HuH-7 (cell line): Measurements from ENCODE around the gene TSHZ1.

Source experiments
- DNase-seq: peaks from one replicate; pipeline ENCODE4 v3.0.0; 2011; ENCODE audit warnings: low spot score

The TSHZ1 gene

DNA sequence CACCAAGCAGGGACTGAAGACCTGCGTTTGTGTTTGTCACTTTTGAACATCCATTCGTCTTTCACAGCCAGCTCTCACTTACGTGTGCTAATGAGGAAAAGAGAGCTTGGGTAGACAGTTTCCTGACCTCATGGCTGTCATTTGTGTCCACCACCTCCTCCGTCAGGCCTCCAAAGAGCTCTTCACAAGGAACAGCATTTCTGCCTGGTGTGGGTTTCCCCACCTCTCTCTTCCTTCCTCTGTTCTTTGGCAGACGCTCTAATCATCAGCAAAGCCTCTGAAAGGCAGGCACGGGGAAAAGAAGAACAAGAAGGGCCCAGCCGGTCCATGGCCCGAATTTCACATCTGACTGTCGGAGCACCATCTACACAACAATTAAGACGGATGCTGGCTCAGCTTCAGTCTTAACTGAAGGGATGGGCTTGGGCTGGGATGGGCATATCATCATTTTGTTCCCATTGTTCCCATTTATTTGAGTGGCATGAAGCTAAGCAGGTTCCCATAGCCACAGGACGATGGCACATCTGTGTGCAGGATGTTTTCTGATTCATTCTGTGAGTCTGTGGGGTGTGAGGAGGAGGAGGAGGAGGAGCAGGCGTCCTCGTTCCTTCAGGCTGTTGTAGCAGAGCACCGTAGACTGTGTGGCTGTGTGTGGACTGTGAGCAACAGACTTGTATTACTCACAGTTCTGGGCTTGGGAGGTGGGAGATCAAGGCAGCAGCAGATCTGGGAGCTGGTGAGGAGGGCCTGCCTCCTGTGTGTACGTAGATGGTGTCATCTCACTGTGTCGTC is 66.4 kb downstream of the TSHZ1 start:
- DNase-seq: no peak

DNA sequence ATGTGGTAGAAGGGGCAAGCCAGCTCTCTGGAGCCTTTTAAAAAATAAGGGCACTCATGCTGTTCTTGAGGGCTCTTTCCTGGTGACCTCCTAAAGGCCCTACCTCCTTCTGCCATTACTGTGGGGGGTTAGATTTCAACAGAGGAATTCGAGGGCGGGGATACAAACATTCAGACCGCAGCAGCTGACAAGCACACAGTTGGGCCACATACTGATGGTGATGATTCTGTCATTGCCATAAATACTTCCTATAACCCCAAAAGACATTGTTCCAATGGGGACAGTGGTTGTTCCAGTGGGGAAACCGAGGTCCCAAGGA is 67.0 kb downstream of the TSHZ1 start:
- DNase-seq: no peak

DNA sequence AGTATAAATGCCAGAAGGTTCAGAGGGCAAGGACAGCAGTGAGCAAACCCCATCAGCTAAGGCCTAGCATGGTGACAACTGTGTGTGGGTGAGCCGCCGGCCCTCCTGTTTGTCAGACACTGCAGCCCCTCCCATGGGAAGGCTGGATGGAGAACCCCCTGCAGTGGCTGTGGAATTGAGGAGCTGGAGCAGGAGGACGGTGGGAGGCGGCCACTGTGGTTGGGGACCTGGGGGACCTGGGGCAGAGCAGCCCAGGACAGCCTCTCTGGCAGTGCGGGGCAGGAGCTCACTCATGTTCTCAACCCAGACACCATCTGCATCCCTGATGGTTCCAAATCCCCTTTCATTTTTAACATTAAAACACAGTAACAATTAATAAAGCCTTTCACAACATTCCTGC is 68.8 kb downstream of the TSHZ1 start:
- DNase-seq: no peak

DNA sequence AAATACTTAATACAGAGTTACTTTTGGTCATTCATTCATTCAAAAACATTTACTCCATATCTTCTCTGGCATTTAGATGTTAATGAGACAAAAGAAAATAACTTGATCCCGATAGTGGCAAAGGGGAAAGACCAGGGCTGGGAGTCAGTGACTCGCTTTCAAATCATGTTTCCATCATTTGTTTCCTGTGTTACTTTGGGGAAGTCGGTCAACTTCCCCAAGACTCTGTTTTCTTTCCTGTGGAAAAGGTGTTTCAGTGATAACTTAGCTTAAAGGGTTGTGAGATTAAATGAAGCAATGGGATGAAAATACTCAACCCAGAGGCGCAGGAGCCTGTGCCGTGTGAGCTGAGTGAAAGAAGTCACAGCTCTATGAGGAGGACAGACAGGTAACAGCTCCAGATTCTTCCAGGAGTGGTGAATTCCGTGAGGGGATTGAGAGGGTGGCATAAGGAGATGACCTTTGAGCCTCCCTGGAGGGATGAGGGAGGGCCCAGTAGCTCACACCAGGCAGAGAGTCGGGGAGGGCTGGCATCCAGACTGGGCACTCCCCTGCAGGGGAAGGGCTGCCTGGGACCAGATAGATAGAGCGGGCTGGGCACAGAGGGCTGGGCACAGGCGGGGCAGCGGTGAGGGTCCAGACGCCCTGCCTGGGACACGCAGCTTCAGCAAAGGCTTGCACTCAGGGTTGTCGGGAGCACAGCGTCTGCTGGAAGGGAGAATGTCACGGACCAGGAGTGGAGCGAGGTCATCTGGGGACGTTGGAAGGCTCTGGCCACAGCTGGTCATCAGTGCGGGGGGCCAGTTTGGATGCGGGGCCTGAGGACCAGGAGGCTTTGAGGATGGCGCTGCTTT is 70.1 kb downstream of the TSHZ1 start:
- no peak for DNase-seq

DNA sequence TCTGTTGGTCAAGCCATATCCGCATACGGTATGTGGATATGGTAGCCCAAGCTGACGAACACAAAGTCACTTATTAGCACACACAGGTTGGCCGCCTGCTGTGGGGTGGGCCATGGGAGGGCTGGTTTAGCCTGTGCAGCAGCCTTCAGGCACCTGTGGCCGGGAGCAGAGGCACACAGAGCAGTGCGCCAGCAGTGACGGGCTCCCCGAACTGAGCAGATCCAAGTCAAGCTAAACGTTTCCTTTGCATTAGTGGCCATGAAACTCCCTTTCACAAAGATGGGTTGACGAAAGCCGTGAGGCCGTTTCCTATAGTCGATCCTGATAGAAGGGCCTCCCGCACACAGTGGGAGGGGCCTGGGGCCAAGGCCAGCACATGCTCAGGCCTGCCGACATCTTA is 72.1 kb downstream of the TSHZ1 start:
- no peak for DNase-seq

DNA sequence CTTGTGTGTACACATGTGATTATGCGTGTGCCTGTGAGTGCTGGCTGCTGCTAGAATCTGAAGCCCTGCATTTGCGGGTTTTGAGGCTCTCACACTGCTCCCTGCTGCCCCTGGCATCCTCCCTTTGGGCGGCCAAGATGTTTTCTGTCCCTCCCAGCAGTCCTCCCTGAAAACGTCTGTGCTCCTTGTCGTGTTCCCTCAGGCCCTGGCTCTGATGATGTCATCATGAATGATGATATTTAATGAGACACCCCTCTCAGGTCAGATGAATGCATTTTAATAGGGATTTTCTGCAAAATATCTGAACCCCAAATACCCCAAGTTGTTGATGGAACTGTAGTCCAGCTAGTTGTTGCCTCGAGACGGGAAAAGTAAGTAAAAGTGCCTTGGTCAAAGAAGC is 73.1 kb downstream of the TSHZ1 start:
- DNase-seq: no peak

DNA sequence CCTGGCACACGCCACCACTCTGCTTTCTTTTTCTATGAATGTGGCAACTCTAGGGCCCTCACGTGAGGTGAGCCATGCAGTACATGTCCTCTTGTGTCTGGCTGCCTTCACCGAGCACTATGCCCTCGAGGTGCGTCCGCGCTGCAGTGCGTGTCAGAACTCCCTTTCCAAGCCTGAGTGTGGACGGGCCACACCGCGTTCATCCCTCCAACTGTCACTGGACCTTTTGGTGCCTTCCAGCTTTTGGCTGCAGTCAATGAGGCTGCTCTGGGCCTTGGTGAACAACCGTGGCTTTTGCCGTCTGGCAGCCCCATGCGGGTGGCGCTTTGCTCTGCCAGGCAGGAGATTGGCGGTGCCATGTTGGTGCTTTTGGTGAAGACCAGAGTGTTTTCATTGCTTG is 74.0 kb downstream of the TSHZ1 start:
- no peak for DNase-seq

DNA sequence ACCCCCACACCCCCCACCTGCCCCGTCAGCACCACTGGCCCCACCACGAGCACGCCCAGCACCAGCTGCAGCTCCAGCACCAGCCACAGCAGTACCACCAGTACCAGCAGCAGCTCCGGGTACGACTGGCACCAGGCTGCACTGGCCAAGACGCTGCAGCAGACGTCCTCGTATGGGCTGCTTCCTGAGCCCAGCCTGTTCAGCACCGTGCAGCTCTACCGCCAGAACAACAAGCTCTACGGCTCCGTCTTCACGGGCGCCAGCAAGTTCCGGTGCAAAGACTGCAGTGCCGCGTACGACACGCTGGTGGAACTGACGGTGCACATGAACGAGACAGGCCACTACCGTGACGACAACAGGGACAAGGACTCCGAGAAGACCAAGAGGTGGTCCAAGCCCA is 75.3 kb downstream of the TSHZ1 start:
- DNase-seq: no peak

DNA sequence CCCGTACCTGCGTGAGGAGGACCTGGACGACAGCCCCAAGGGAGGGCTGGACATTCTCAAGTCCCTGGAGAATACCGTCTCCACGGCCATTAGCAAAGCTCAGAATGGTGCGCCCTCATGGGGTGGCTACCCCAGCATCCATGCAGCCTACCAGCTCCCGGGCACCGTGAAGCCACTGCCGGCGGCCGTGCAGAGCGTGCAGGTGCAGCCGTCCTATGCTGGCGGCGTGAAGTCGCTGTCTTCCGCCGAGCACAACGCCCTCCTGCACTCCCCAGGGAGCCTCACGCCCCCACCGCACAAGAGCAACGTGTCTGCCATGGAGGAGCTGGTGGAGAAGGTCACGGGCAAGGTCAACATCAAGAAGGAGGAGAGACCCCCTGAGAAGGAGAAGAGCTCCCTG is 76.4 kb downstream of the TSHZ1 start:
- DNase-seq: no peak

DNA sequence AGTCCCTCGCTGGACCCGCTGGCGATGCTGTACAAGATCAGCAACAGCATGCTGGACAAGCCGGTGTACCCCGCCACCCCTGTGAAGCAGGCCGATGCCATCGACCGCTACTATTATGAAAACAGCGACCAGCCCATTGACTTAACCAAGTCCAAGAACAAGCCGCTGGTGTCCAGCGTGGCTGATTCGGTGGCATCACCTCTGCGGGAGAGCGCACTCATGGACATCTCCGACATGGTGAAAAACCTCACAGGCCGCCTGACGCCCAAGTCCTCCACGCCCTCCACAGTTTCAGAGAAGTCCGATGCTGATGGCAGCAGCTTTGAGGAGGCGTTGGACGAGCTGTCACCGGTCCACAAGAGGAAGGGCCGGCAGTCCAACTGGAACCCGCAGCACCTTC is 77.1 kb downstream of the TSHZ1 start:
- DNase-seq: no peak

DNA sequence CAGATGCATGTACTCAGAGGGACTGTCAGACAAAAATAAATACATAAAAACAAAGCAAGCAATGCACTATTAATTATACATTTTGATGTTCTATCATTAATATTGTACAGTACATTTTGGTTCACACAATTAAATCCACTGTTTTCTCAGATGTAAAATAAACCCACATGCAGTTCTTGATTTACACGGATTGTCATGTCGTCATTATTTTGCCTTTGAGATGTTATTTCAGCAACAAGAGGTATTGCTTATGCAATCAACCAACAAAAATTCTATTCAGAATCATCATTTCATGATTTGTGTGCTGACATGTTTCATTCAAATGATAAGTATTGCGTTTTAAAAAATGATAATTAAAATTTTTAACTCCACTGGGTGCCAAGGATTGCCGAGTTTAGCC is 79.2 kb downstream of the TSHZ1 start:
- no peak for DNase-seq

DNA sequence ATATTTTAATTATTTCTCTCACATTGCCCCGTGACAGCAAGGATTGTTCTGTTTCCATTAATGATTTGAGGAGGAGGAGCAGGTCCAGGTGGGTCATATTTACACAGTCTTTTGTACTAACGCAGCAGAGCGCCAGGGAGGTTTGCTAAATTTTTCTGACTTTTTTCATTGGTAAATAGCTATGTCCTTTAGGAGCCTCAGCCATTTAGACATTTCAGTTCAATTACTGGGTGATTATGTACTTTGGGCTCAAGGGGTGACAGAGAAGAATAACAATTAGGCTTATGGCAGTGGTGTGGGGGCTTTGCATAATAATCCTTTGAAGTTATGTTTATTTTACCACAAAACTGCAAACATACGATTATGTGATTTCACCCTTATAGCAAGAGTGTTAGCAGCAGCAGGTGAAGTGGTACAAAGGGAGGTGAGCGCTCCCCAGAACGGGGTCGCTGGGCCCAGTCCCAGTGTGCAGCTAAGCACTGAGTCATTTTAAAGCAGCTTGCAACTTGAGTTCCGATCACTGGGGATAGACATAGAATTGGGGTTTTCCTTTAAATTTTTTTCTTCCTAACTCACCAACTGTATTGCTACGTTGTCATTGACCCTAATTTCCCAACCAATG is 80.3 kb downstream of the TSHZ1 start:
- no peak for DNase-seq

DNA sequence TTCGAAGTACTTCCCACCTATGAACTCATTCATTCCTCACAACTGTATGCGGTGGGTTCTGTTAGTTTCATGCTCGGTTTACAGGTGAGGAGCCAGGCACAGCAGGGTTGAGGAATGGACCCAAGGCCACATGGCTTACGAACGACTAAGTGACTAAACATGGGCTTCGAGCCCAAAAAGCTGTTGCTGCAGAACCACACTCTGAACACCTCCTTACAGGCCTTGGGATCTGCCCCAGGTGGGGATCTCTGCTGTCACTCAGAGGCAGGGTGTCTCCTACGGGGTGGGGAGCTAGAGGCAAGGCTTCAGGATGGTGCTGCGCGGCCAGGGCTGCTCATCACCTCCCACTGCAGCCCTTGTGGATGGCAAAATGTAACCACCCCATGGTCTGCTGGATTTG is 80.9 kb downstream of the TSHZ1 start:
- DNase-seq: no peak

DNA sequence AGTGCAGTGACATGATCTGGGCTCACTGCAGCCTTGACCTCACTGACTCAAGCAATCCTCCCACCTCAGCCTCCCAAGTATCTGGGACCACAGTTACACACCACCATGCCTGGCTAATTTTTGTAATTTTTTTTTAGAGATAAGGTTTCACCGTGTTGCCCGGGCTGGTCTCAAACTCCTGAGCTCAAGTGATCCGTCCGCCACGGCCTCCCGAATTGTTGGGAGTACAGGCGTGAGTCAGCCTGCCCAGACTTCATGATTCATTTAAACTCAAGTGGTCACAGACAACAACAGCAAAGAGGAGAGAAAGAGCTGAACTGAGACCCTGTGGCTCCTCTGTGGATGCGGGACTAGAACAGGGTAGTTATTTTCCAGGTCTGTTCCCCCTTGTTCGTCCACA is 83.0 kb downstream of the TSHZ1 start:
- no peak for DNase-seq

DNA sequence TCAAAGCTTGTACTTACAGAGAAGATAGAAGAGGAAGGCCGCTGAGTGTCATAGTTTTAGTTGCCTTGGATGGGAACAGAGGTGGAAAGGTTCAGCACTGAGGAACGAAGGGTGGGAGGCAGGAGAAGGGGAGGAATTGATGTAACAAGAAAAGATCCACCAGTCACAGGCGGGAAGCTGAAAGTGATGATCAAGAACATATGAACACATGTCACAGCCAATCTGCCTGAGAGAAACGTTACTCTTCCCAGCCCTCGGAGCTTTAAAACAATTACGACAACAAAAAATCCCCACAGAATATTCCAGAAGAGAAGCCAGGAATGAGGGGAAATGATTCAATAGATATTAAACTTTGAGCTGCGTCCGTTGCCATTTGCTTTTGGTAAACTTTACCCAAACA is 87.1 kb downstream of the TSHZ1 start:
- no peak for DNase-seq

DNA sequence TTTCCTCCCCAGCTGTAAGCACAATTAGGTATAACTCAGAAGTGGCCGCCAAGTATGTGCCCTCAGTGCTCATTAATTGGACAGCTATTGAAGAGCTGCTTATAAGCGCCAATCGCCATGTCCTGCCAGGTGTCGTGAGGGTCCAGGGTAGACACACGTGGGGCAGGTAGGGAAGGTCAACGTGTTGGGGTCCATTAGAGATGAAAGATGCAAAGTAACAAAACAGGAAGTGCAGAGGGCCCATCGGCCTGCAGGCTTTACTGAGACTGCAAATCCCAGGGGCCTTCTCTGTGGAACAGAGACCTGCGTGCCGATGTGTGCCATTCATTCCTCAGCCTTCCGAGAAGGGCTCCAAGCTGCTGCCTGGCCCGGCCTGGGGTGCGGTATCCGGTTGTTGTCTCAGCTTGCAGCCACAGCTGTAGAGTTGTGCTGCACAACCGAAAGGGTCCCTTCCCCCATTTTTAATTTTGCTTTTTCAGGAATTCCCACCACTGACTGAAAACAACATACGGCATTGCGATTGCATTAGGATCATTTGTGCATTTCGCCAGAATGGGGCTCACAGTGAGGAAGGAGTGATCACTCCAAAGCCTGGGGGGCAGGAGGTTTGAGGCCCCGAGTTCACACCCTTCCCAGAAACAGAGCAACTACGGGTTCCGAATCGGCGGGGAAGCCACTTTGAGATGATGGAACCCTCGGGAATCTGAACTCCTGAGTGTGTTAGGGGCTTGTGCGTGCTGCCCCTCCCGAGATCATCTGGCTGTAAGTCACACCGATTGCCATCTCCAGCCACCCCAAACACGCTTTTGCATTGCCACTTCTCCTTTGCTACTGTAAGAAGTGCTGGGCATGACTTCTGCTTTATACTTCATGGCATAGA is 94.3 kb downstream of the TSHZ1 start:
- no peak for DNase-seq

DNA sequence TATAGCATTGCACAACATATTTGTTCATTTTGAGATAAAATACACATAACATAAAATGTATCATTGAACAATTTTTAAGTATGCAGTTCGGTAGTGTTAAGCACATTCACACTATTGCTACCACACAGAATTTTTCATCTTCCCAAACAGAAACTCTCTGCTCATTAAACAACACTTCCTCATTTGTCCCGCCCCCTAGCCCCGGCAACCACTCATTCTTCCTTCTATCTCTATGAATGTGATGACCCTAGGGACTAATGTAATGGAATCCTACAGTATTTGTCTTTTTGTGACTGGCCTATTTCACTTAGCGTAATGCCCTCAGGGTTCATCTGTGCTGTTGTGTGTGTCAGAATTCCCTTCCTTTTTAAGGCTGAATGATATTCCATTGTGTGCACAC is 95.4 kb downstream of the TSHZ1 start:
- no peak for DNase-seq

DNA sequence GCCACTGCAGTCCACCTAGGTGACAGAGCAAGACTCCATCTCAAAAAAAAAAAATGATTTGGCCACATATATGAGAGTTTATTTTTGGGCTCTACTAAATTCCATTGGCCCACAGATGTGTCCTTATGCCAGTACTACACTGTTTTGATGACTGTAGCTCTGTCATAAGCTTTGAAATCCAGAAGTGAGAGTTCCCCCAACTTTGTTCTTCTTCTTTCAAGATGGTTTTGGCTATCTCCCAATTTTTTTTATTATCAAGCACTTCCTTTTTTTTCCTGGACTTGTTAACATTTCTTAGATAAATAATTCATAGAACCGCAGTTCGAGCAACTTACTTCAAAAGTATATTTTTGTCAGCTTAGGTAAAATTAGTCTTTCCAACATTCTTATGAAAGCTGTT is 96.9 kb downstream of the TSHZ1 start:
- DNase-seq: no peak

DNA sequence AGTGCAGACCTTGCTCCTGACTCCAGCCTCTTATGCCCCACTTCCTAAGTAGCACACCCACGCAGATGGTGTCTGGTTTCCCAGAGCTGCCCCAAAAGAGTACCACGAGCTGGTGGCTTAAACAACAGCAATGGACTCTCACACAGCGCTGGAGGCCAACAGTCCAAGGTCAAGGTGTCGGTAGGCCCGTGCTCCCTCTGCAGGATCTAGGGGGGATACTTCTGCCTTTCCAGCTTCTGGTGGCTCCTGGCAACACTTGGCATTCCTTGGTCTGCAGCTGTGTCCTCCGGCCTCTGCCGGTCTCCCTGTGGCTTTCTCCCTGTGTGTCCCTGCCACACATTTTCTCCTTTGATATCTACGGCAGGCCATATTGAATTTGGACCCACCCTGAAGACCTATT is 99.0 kb downstream of the TSHZ1 start:
- no peak for DNase-seq

DNA sequence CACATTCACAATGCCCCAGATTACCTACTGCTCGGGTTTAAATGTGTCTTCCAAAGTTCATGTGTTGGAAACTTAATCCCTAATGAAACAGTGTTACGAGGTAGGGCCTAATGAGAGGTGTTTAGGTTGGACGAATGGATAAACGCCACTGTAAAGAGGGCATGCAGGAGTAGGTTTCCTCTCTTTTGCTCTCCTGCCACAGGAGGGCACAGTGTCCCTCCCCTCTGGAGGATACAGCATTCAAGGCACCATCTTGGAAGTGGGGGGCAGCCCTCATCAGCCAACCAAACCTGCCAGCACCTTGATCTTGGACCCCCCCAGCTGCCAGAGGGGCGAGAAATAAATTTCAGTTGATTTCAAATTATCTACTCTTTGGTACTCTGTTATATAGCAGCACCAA is 103.5 kb downstream of the TSHZ1 start:
- no peak for DNase-seq

DNA sequence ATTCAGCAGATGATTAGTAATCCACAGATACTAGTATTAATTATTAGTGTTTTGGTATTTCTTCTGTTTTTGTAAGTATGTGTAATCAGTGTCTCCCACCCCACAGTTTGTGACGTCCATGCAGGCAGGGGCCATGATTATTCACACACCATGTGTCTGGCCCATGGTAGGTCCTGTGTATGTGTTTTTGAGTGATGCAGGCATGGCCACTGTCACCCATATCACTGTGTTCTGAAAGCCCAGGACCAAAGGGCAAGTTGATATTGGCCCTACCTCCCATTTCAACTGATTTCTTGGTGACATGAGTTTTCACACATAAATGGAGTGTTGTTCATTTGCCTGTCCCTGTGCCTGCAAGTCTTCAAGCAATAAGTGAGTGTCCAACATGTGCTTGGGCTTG is 104.0 kb downstream of the TSHZ1 start:
- no peak for DNase-seq

DNA sequence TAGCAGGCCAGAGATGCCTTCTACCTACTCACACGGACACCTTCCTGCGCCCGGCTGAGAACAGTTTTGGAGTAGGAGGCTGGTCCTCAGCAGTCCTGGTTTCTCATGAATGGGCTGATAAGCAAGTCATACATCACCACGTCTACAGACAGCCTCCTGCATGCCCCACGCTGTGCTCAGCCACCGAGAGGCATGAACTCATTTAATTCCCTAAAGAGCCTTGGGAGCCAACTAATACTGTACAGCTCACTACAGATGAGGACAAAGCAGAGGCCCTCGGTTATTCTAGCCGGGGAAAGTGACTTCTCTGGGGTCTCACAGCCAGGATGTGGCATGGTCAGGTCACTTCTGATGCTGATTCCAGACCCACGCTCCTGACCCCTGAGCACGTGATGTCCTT is 105.6 kb downstream of the TSHZ1 start:
- no peak for DNase-seq
